GM19025 (cell line): ENCODE results near the gene NOSTRIN.
"Not testable (repeated sequence)": the region's sequence is repeated elsewhere in the genome, so short reads cannot be mapped to it uniquely, and the experiment has no call there.

Experiments
- ATAC-seq: cut with Tn5 transposase; IDR thresholded peaks from one replicate; pipeline ENCODE4 v1.9.1; 2021; ENCODE audit warnings: mild to moderate bottlenecking, low read depth, moderate library complexity; ENCODE audit not compliant: unreplicated experiment

Gene NOSTRIN

GRCh38 chr2:168816369-168816768 lies 13.9 kb downstream of the NOSTRIN start:
- ATAC-seq = no peak

- ATAC-seq = no peak
These were observed 16.7 kb downstream of the NOSTRIN start for GRCh38 chr2:168819050-168819715.

- ATAC-seq = no peak
These were observed 17.5 kb downstream of the NOSTRIN start for GRCh38 chr2:168819829-168820489.

GRCh38 chr2:168821577-168821976 lies 19.1 kb downstream of the NOSTRIN start:
- no peak for ATAC-seq

- ATAC-seq = no peak
These were observed 19.6 kb downstream of the NOSTRIN start for GRCh38 chr2:168821992-168822391.

GRCh38 chr2:168825126-168825525 lies 22.7 kb downstream of the NOSTRIN start:
- ATAC-seq = no peak

GRCh38 chr2:168830958-168831357 lies 28.5 kb downstream of the NOSTRIN start:
- ATAC-seq = no peak

- ATAC-seq = no peak
These were observed 29.2 kb downstream of the NOSTRIN start for GRCh38 chr2:168831662-168832061.

GRCh38 chr2:168835969-168836368 lies 33.5 kb downstream of the NOSTRIN start:
- no peak for ATAC-seq

GRCh38 chr2:168841445-168841844 lies 39.0 kb downstream of the NOSTRIN start:
- no peak for ATAC-seq

GRCh38 chr2:168843253-168843652 lies 40.8 kb downstream of the NOSTRIN start:
- no peak for ATAC-seq

- ATAC-seq = no peak
These were observed 45.8 kb downstream of the NOSTRIN start for GRCh38 chr2:168848225-168848624.

GRCh38 chr2:168849610-168850009 lies 47.2 kb downstream of the NOSTRIN start:
- ATAC-seq = no peak

- no peak for ATAC-seq
These were observed 48.4 kb downstream of the NOSTRIN start for GRCh38 chr2:168850846-168851245.

- no peak for ATAC-seq
These were observed 49.4 kb downstream of the NOSTRIN start for GRCh38 chr2:168851674-168852320.

- no peak for ATAC-seq
These were observed 50.0 kb downstream of the NOSTRIN start for GRCh38 chr2:168852481-168852880.

GRCh38 chr2:168853471-168853870 lies 51.0 kb downstream of the NOSTRIN start:
- no peak for ATAC-seq

- no peak for ATAC-seq
These were observed 52.2 kb downstream of the NOSTRIN start for GRCh38 chr2:168854651-168855050.

GRCh38 chr2:168855601-168856000 lies 53.2 kb downstream of the NOSTRIN start:
- no peak for ATAC-seq

- no peak for ATAC-seq
These were observed 55.7 kb downstream of the NOSTRIN start for GRCh38 chr2:168858146-168858545.

- ATAC-seq = not testable (repeated sequence)
These were observed 64.7 kb downstream of the NOSTRIN start for GRCh38 chr2:168867164-168867563.

GRCh38 chr2:168870369-168870768 lies 67.9 kb downstream of the NOSTRIN start:
- ATAC-seq = not testable (repeated sequence)
